ENCODE measurements around the gene PTBP1. TPM values are rescaled to one million over a fixed set of nuclear protein-coding genes. Genes with fewer than 3 reads are reported as not detected.
A peak's percentile ranks its signal among the peaks of the same experiment; 100 is the strongest.

Gene PTBP1
- total and polyA plus RNA-seq, 9 of the 15 experiments (the other 6 are each of a cell fraction or from before 2014, with no cell fraction given): 14.0 to 759 (median 234) TPM

DNA sequence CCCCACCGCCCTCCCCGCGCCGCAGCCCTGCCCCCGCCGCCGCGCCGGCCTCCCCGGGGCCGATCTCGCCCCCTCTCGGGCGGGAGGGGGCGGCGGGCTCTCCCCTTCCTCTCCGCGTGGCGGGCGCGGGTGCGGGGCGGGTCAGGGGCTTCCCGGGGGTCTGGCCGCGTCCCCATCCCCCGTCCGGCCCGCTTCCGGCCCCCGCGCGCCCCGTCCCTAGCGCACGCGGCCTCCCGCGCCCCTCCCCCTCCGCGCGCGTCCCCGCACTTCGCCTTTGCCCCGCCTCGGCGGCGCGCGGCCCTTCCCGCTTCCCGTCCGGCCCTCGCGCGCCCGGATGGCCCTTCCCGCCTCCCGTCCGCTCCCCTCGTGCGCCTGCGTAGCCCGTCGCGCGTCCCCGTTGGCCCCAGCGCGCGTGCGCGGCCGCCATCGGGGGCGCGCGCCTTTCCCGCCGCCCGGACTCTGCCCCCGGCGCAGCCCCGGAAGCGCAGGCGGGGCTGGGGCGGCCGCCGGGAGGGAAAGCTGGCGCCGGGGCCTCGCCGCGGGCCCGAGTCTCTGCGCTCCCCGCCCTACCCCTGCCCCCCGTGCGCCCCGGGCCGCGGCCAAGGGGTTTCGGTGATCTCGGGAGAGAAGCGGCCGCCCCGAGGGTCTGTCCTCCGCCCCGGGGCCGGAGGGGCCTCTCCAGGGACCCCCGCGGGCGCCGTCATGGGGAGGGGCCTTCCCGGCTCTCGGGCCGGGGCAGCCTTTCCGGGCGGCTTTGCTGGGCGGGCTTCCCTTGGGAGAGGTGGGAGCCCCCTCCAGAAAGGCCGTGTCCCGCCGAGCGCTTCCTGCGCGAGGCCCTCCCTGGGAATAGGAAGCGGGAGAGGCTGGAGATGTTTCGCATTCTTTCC is 519 bp downstream of the PTBP1 start:
- ChIA-PET CTCF (ENCODE audit: low intra/inter-chr PET ratio) (interaction anchor here (0.6 to 0.7 kb wide), 2 partner anchors 126 to 204 kb away, joined by 4 read pairs; no protein-coding TSS in a partner anchor), POLR2A (interaction anchor here (0.7 to 2.4 kb wide), 13 partner anchors 9 to 126 kb away, joined by 3 to 20 read pairs (median 4); partner anchors contain the start of gene KISS1R)
- peak overlapping the region; percentile 98 for H3K27ac ChIP-seq (ENCODE audit: extremely low read depth, low read depth, low read length)
- H3K4me2 ChIP-seq (ENCODE audit: insufficient read depth, low read length): peak overlapping the region; percentile 85
- peaks cover 3% of the 10 kb centered on the region; the same call in 1 of the 2 replicates for H3K9me3 ChIP-seq (replicated peaks; ENCODE audit: control insufficient read depth, insufficient read depth, low read depth, low read length)
- peaks cover 16% of the 10 kb centered on the region for H3K9me1 ChIP-seq (ENCODE audit: control insufficient read depth, insufficient read depth, low read length)
- ATAC-seq: peak; percentile 20
- no peaks in the 10 kb centered on the region for H3K27me3 ChIP-seq (ENCODE audit: control insufficient read depth in 2 of 2, insufficient read depth in 2 of 2, low read length in 2 of 2)
- in situ Hi-C loops (cut with MboI) (no loop called here), intact Hi-C loops (cut with micrococcal nuclease) (no loop called here)
- peaks cover 47% of the 10 kb centered on the region for H3K36me3 ChIP-seq (ENCODE audit: control insufficient read depth, insufficient read depth, low read length)
- no TSS peak for BruUV-seq (replicated peaks)
- DNase-seq (ENCODE audit: extremely low read depth in 1 of 4, low spot score in 3 of 4): peak; percentile 88 to 97 (median 92)
- peak overlapping the region; percentile 99 for H3K4me3 ChIP-seq
- FAIRE-seq: peak; percentile 65
- H2AFZ ChIP-seq (ENCODE audit: low read depth, low read length): no peak overlapping the region
- peaks cover 48% of the 10 kb centered on the region for H4K20me1 ChIP-seq (replicated peaks; ENCODE audit: control insufficient read depth, insufficient read depth, low read length)
- under 1% methylated on average over 50 of the region's 129 CpGs for WGBS (ENCODE audit: insufficient coverage, low coverage, missing lambda C conversion rate)
- peaks cover 65% of the 10 kb centered on the region for H3K79me2 ChIP-seq (ENCODE audit: control insufficient read depth, insufficient read depth, low read length)
- peak overlapping the region; percentile 98 to 99 for H3K9ac ChIP-seq (ENCODE audit: insufficient read depth in 1 of 2, low read depth in 2 of 2, low read length in 2 of 2)
- peaks cover 26 to 83% of the 10 kb centered on the region in 2 experiments for H3K4me1 ChIP-seq (replicated peaks in 1 of 2; ENCODE audit: control insufficient read depth in 2 of 2, insufficient read depth in 2 of 2, low read length in 2 of 2)
- TF ChIP-seq SRSF3 (IDR thresholded peaks at IDR 0.05; ENCODE audit: insufficient read depth, low read length) (peak; percentile 52; the same call in 1 of the 2 replicates), NFRKB (IDR thresholded peaks at IDR 0.05; ENCODE audit: low read depth) (no peak), BRD4 (IDR thresholded peaks at IDR 0.05) (no peak), MEF2A (IDR thresholded peaks at IDR 0.05; ENCODE audit: control insufficient read depth, low read depth, low read length) (no peak), POLR2A (conservative IDR thresholded peaks at IDR 0.05) (no peak), MAFF (IDR thresholded peaks at IDR 0.05; ENCODE audit: low read length) (no peak), PTTG1 (tag; IDR thresholded peaks at IDR 0.05; ENCODE audit: low read depth) (no peak), MXI1 (IDR thresholded peaks at IDR 0.05; ENCODE audit: low read depth, low read length) (no peak), ATF7 (IDR thresholded peaks at IDR 0.05) (no peak), HIVEP1 (CRISPR knock-in tag; IDR thresholded peaks at IDR 0.05) (no peak)
- TF ChIP-seq, protein P1, sequence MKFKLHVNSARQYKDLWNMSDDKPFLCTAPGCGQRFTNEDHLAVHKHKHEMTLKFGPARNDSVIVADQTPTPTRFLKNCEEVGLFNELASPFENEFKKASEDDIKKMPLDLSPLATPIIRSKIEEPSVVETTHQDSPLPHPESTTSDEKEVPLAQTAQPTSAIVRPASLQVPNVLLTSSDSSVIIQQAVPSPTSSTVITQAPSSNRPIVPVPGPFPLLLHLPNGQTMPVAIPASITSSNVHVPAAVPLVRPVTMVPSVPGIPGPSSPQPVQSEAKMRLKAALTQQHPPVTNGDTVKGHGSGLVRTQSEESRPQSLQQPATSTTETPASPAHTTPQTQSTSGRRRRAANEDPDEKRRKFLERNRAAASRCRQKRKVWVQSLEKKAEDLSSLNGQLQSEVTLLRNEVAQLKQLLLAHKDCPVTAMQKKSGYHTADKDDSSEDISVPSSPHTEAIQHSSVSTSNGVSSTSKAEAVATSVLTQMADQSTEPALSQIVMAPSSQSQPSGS (CRISPR knock-in tag; IDR thresholded peaks at IDR 0.05): no peak
- TF ChIP-seq, protein P2, sequence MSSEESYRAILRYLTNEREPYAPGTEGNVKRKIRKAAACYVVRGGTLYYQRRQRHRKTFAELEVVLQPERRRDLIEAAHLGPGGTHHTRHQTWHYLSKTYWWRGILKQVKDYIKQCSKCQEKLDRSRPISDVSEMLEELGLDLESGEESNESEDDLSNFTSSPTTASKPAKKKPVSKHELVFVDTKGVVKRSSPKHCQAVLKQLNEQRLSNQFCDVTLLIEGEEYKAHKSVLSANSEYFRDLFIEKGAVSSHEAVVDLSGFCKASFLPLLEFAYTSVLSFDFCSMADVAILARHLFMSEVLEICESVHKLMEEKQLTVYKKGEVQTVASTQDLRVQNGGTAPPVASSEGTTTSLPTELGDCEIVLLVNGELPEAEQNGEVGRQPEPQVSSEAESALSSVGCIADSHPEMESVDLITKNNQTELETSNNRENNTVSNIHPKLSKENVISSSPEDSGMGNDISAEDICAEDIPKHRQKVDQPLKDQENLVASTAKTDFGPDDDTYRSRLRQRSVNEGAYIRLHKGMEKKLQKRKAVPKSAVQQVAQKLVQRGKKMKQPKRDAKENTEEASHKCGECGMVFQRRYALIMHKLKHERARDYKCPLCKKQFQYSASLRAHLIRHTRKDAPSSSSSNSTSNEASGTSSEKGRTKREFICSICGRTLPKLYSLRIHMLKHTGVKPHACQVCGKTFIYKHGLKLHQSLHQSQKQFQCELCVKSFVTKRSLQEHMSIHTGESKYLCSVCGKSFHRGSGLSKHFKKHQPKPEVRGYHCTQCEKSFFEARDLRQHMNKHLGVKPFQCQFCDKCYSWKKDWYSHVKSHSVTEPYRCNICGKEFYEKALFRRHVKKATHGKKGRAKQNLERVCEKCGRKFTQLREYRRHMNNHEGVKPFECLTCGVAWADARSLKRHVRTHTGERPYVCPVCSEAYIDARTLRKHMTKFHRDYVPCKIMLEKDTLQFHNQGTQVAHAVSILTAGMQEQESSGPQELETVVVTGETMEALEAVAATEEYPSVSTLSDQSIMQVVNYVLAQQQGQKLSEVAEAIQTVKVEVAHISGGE (CRISPR knock-in tag; IDR thresholded peaks at IDR 0.05): peak in 1 of 3 experiments; percentile 85; a peak in 2 of 6 replicates
- TF ChIP-seq, protein P3, sequence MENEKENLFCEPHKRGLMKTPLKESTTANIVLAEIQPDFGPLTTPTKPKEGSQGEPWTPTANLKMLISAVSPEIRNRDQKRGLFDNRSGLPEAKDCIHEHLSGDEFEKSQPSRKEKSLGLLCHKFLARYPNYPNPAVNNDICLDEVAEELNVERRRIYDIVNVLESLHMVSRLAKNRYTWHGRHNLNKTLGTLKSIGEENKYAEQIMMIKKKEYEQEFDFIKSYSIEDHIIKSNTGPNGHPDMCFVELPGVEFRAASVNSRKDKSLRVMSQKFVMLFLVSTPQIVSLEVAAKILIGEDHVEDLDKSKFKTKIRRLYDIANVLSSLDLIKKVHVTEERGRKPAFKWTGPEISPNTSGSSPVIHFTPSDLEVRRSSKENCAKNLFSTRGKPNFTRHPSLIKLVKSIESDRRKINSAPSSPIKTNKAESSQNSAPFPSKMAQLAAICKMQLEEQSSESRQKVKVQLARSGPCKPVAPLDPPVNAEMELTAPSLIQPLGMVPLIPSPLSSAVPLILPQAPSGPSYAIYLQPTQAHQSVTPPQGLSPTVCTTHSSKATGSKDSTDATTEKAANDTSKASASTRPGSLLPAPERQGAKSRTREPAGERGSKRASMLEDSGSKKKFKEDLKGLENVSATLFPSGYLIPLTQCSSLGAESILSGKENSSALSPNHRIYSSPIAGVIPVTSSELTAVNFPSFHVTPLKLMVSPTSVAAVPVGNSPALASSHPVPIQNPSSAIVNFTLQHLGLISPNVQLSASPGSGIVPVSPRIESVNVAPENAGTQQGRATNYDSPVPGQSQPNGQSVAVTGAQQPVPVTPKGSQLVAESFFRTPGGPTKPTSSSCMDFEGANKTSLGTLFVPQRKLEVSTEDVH (IDR thresholded peaks at IDR 0.05; ENCODE audit: low read depth, partially characterized antibody): no peak

Data from K562 (cell line).